ENCODE data around the gene FAM222A. TPM values are rescaled to one million over a fixed set of nuclear protein-coding genes. Genes with fewer than 3 reads are reported as not detected.
"Not testable (repeated sequence)": the region's sequence is repeated elsewhere in the genome, so short reads cannot be mapped to it uniquely, and the experiment has no call there.

Gene FAM222A
- total RNA-seq, 1 donor from 2014 or later = 7.9 TPM

DNA sequence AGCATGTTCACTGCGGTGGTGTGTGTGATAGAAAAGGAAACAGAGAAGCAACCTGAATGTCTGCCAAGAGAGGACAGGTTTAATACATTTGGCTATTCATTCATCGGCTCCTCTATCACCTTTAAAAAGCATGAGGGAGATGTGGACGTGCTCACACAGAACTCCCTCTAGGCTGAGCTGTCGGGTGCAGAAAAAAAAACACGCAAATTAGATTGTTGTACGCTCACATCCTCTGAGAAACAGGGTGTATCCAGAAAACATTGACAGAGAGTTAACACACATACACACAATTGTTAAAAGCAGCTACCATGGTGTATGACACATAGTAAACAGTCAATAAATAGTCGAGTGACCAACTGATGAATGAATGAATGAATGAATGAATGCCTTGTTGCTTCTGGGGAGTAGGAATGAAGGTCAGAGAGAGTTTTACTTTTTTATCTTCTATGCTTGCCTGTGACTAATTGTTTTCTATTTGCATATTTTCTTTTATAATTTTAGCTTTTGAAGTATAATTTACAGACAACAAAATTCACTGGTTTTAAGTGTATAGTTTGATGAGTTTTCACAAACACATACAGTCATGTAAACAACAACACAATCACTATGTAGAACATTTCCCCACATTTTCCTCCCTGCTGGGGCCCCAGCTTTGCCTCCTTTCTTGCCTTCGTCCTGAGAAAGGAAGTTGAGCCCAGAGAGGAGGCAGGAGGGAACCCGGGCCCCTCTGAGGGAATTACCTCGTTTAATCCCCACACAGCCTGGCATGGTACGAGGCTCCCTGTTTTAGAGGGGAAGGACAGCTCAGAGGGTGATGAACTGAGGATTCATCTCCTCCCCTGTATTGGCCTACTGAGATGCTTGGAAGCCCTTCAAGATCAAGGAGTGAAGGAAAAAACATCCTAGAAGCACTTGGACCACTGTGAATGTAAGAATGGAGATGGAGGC is 19.7 kb upstream of the FAM222A start:
- H3K27me3 Mint-ChIP-seq = peaks cover 3% of the 10 kb centered on the region
- TF ChIP-seq, protein P1, sequence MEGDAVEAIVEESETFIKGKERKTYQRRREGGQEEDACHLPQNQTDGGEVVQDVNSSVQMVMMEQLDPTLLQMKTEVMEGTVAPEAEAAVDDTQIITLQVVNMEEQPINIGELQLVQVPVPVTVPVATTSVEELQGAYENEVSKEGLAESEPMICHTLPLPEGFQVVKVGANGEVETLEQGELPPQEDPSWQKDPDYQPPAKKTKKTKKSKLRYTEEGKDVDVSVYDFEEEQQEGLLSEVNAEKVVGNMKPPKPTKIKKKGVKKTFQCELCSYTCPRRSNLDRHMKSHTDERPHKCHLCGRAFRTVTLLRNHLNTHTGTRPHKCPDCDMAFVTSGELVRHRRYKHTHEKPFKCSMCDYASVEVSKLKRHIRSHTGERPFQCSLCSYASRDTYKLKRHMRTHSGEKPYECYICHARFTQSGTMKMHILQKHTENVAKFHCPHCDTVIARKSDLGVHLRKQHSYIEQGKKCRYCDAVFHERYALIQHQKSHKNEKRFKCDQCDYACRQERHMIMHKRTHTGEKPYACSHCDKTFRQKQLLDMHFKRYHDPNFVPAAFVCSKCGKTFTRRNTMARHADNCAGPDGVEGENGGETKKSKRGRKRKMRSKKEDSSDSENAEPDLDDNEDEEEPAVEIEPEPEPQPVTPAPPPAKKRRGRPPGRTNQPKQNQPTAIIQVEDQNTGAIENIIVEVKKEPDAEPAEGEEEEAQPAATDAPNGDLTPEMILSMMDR (conservative IDR thresholded peaks at IDR 0.05) = no peak
- H3K36me3 Mint-ChIP-seq = no peaks in the 10 kb centered on the region
- H3K4me3 Mint-ChIP-seq = no peak overlapping the region
- H3K27ac Mint-ChIP-seq = no peak overlapping the region
- no peaks in the 10 kb centered on the region for H3K9me3 Mint-ChIP-seq
- peaks cover 8% of the 10 kb centered on the region for H3K4me1 Mint-ChIP-seq (ENCODE audit: unreplicated experiment)
- no peak for DNase-seq (ENCODE audit: extremely low spot score, unreplicated experiment)

DNA sequence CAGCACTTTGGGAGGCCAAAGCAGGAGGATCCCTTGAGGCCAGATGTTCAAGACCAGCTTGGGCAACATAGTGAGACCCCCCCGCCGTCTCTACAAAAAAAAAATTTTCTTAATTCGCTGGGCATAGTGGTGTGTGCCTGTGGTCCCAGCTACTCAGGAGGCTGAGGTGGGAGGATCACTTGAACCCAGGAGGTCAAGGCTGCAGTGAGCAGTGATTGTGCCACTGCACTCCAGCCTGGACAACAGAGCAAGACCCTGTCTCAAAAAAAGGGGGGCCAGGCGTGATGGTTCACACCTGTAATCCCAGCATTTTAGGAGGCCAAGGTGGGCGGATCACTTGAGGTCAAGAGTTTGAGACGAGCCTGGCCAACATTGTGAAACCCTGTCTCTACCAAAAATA is 19.0 kb upstream of the FAM222A start:
- H3K36me3 Mint-ChIP-seq; DNase-seq (ENCODE audit: extremely low spot score, unreplicated experiment); H3K4me3 Mint-ChIP-seq; H3K27ac Mint-ChIP-seq; H3K4me1 Mint-ChIP-seq (ENCODE audit: unreplicated experiment); H3K27me3 Mint-ChIP-seq; H3K9me3 Mint-ChIP-seq: not testable (repeated sequence)

- Mint-ChIP-seq H3K9me3 (no peaks in the 10 kb centered on the region), H3K4me3 (no peak overlapping the region), H3K27me3 (peaks cover 3% of the 10 kb centered on the region), H3K4me1 (ENCODE audit: unreplicated experiment) (peaks cover 8% of the 10 kb centered on the region), H3K36me3 (no peaks in the 10 kb centered on the region), H3K27ac (no peak overlapping the region)
- TF ChIP-seq, protein P1 (conservative IDR thresholded peaks at IDR 0.05) = no peak
- DNase-seq (ENCODE audit: extremely low spot score, unreplicated experiment) = no peak
Measured at GRCh38 chr12:109695416-109695815, 18.2 kb upstream of the FAM222A start.

GRCh38 chr12:109695961-109696461 is 17.6 kb upstream of the FAM222A start:
- TF ChIP-seq, protein P1 (conservative IDR thresholded peaks at IDR 0.05) = no peak
- Mint-ChIP-seq H3K9me3 (no peaks in the 10 kb centered on the region), H3K27me3 (peaks cover 3% of the 10 kb centered on the region), H3K4me1 (ENCODE audit: unreplicated experiment) (peaks cover 13% of the 10 kb centered on the region), H3K4me3 (no peak overlapping the region), H3K36me3 (no peaks in the 10 kb centered on the region), H3K27ac (no peak overlapping the region)
- no peak for DNase-seq (ENCODE audit: extremely low spot score, unreplicated experiment)

DNA sequence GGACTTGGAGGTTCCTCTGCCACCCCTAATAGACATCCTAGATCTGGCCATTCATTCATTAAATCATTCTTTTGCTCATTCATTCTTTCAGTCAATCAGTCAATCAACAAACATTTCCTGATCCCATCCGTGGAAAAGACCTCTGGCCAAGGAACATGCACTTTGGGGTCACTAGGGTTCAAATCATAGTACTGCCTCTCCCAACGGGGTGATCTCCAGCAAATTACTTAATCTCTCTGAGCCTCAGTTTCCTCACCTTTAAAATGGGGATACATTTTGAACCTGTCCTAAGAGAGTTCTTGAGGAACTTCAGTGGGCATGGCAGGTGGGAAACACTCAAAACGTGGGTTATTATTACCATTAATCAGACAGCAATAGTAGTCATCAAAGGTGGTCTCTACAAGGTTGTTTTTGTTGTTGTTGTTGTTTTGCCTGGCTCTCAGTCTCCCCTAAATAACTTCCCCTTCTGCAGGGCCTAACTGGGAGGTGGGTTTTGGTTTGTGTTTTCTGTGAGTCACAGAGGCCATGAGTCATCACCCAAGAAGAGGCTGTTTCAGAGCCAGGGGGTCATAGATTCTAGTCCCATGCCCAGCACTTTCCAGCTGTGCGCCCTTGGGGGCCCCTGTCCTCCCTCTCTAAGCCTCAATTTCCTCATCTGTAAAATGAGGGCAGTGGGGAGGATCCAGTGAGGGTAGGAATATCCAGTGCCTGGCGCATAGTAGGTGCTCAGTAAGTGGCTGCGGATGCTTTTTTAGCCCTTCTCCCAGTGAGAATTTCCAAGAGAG is 16.9 kb upstream of the FAM222A start:
- TF ChIP-seq, protein P1 (conservative IDR thresholded peaks at IDR 0.05) = no peak
- peaks cover 19% of the 10 kb centered on the region for H3K4me1 Mint-ChIP-seq (ENCODE audit: unreplicated experiment)
- H3K27ac Mint-ChIP-seq = no peak overlapping the region
- H3K9me3 Mint-ChIP-seq = no peaks in the 10 kb centered on the region
- no peak for DNase-seq (ENCODE audit: extremely low spot score, unreplicated experiment)
- H3K27me3 Mint-ChIP-seq = peaks cover 3% of the 10 kb centered on the region
- no peaks in the 10 kb centered on the region for H3K36me3 Mint-ChIP-seq
- no peak overlapping the region for H3K4me3 Mint-ChIP-seq

DNA sequence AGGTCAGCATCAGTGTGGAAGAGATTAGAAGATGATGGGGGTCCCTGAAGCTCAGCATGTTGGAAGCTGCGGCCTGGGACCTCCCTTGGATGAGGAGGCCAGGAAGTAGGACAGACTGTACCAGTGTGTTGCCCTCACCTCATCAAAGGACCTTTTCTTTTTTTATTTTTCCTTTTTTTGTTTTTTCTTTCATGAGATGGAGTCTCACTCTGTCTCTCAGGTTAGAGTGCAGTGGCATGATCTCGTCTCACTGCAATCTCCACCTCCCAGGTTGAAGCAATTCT is 16.4 kb upstream of the FAM222A start:
- TF ChIP-seq, protein P1 (conservative IDR thresholded peaks at IDR 0.05) = no peak
- no peaks in the 10 kb centered on the region for H3K9me3 Mint-ChIP-seq
- no peak overlapping the region for H3K27ac Mint-ChIP-seq
- H3K4me3 Mint-ChIP-seq = no peak overlapping the region
- peaks cover 3% of the 10 kb centered on the region for H3K27me3 Mint-ChIP-seq
- no peaks in the 10 kb centered on the region for H3K36me3 Mint-ChIP-seq
- DNase-seq (ENCODE audit: extremely low spot score, unreplicated experiment) = no peak
- peaks cover 19% of the 10 kb centered on the region for H3K4me1 Mint-ChIP-seq (ENCODE audit: unreplicated experiment)

Measured in type B pancreatic cell (in vitro differentiated cells).